Caco-2 (cell line): Measurements from ENCODE around the gene RSPO4. TPM values are rescaled to one million over a fixed set of nuclear protein-coding genes. Genes with fewer than 3 reads are reported as not detected.

Experiments
- BruUV-seq: library from RNA; stranded (reverse); fragments of 400-500 nt; replicated peaks from 2 replicates; lab custom pipeline; 2021; lab: Mats Ljungman, UMichigan
- CTCF ChIA-PET: fragments of 300-600 bp; sonication (Branson Sonifier 250); formaldehyde crosslinking; loops from one replicate; lab custom pipeline; 2022; ENCODE audit warnings: antibody characterized with exemption; lab: Charles Lee
- POLR2A ChIA-PET: fragments of 300-600 bp; sonication (Branson Sonifier 250); formaldehyde crosslinking; loops from one replicate; lab custom pipeline; 2022; ENCODE audit warnings: antibody characterized with exemption; lab: Charles Lee
- DNase-seq, 2 experiments: peaks; one replicate each; pipeline versions ENCODE4 v3.0.0 to v3.0.0-alpha.2; 2020 to 2022
- H3K27me3 ChIP-seq: replicated peaks from 2 replicates; pipeline ENCODE4 v1.6.0; 2011; ENCODE audit warnings: low read length; ENCODE audit not compliant: control insufficient read depth, insufficient read depth
- H3K36me3 ChIP-seq: 2 replicates; pipeline ENCODE4 v1.5.1; 2011; ENCODE audit warnings: low read length; ENCODE audit not compliant: control insufficient read depth, insufficient read depth
- H3K4me1 ChIP-seq: fragments of 250-450 bp; sonication (Bioruptor Pico); 2 replicates; pipeline ENCODE4 v1.5.1; 2020; ENCODE audit warnings: mild to moderate bottlenecking
- H3K4me3 ChIP-seq: 2 replicates; pipeline ENCODE4 v1.5.1; 2011; ENCODE audit warnings: low read depth, mild to moderate bottlenecking, control low read depth, low read length
- H3K9me3 ChIP-seq: fragments of 250-450 bp; sonication (Bioruptor Pico); 2 replicates; pipeline ENCODE4 v1.5.1; 2020; ENCODE audit warnings: mild to moderate bottlenecking, moderate library complexity
- H3K27ac Mint-ChIP-seq: one replicate; pipeline ENCODE4 v1.8.0; 2022; ENCODE audit warnings: mixed read lengths; ENCODE audit not compliant: unreplicated experiment
- H3K27me3 Mint-ChIP-seq: one replicate; pipeline ENCODE4 v1.8.0; 2022; ENCODE audit warnings: mixed read lengths; ENCODE audit not compliant: insufficient read depth, unreplicated experiment
- H3K36me3 Mint-ChIP-seq: one replicate; pipeline ENCODE4 v1.8.0; 2022; ENCODE audit warnings: mild to moderate bottlenecking, mixed read lengths; ENCODE audit not compliant: insufficient read depth, unreplicated experiment
- H3K4me1 Mint-ChIP-seq: one replicate; pipeline ENCODE4 v1.8.0; 2022; ENCODE audit warnings: low read depth, mixed read lengths; ENCODE audit not compliant: unreplicated experiment
- H3K4me3 Mint-ChIP-seq: one replicate; pipeline ENCODE4 v1.8.0; 2022; ENCODE audit warnings: mild to moderate bottlenecking, moderate library complexity, mixed read lengths; ENCODE audit not compliant: unreplicated experiment
- H3K9me3 Mint-ChIP-seq: one replicate; pipeline ENCODE4 v1.8.0; 2022; ENCODE audit warnings: mixed read lengths; ENCODE audit not compliant: unreplicated experiment
- intact Hi-C: fragments of 100-400 bp; cut with micrococcal nuclease; formaldehyde crosslinking; loops from one replicate; pipeline ENCODE4 v1.10.0; 2022; ENCODE audit not compliant: unreplicated experiment
- total RNA-seq: library from RNA; stranded (reverse); gene quantifications from 2 replicates; pipeline ENCODE4 v1.2.3, GENCODE V29; 2022
- TF ChIP-seq, protein P1 (sequence below), 2 experiments: fragments of 200-600 bp in 1 of 2; IDR thresholded peaks; 1 replicate in 1 of 2; 2 replicates in 1 of 2; pipeline versions ENCODE4 v1.5.1 to v1.8.0; 2011 to 2022; ENCODE audit warnings: antibody characterized with exemption in 1 of 2, control low read depth in 1 of 2, inconsistent platforms in 1 of 2, low read depth in 1 of 2, low read length in 1 of 2, mild to moderate bottlenecking in 1 of 2, moderate library complexity in 1 of 2; ENCODE audit not compliant: insufficient read depth in 1 of 2, severe bottlenecking in 1 of 2, unreplicated experiment in 1 of 2

The RSPO4 gene
- total RNA-seq, 1 experiment from 2014 or later, result 0.41 TPM

DNA sequence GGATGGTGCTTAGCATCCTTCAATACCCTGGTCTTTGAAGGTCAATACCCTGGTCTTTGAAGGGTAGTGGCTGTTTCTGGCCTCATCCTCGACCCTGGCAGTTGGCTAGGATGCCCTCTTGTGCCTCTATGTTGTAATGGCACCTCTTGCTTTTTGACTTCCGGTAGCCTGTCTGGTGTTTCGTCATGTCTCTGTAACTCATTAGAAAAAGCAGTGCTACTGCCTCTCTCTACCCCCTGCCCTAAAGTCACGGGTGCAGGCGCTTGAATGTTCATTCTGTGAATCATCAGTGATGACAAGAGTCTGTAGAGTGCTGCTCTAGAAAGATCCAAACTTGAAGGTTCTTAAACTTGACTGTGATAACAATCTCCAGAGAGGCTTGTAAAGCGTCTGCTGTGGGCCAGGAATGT lies 28.3 kb downstream of the RSPO4 start:
- H3K4me1 Mint-ChIP-seq, result no peaks in the 10 kb centered on the region
- H3K36me3 Mint-ChIP-seq, result no peaks in the 10 kb centered on the region
- Histone ChIP-seq H3K36me3 (no peaks in the 10 kb centered on the region), H3K4me3 (no peak overlapping the region), H3K4me1 (no peaks in the 10 kb centered on the region), H3K27me3 (no peaks in the 10 kb centered on the region), H3K9me3 (no peaks in the 10 kb centered on the region)
- peaks cover 13% of the 10 kb centered on the region for H3K27me3 Mint-ChIP-seq
- DNase-seq, result peak; percentile 43 to 51
- TF ChIP-seq, protein P1, sequence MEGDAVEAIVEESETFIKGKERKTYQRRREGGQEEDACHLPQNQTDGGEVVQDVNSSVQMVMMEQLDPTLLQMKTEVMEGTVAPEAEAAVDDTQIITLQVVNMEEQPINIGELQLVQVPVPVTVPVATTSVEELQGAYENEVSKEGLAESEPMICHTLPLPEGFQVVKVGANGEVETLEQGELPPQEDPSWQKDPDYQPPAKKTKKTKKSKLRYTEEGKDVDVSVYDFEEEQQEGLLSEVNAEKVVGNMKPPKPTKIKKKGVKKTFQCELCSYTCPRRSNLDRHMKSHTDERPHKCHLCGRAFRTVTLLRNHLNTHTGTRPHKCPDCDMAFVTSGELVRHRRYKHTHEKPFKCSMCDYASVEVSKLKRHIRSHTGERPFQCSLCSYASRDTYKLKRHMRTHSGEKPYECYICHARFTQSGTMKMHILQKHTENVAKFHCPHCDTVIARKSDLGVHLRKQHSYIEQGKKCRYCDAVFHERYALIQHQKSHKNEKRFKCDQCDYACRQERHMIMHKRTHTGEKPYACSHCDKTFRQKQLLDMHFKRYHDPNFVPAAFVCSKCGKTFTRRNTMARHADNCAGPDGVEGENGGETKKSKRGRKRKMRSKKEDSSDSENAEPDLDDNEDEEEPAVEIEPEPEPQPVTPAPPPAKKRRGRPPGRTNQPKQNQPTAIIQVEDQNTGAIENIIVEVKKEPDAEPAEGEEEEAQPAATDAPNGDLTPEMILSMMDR (IDR thresholded peaks at IDR 0.05; ENCODE audit: insufficient read depth in 1 of 2, low read depth in 1 of 2, low read length in 1 of 2, severe bottlenecking in 1 of 2, unreplicated experiment in 1 of 2), result peak; percentile 31 to 33
- no peaks in the 10 kb centered on the region for H3K9me3 Mint-ChIP-seq
- no peak overlapping the region for H3K27ac Mint-ChIP-seq
- ChIA-PET CTCF (no interaction called here), POLR2A (no interaction called here)
- intact Hi-C loops, result loop anchor here (5.0 kb wide), 1 partner anchor 156 kb away; no protein-coding TSS in a partner anchor
- no peak overlapping the region for H3K4me3 Mint-ChIP-seq
- no TSS peak for BruUV-seq

DNA sequence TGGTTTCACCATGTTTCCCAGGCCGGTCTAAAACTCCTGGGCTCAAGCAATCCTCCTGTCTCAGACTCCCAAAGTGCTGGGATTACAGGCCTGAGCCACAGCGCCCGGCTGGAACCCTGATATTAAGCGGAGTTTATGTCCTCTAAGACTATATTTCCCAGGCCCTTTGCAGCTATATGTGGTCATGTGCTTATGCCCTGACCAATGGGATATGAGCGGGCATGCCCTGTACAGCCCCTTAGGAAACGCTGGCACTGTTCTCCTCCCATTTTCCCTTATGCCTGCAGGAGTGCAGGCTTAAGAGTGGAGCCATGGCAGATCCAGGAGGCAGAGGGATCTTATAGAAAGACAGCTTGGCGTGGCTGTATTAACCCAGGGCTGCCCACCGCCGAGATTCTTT lies 29.9 kb downstream of the RSPO4 start:
- no peaks in the 10 kb centered on the region for H3K4me1 ChIP-seq
- no peaks in the 10 kb centered on the region for H3K36me3 Mint-ChIP-seq
- no peak overlapping the region for H3K4me3 ChIP-seq
- DNase-seq, result no peak
- H3K27me3 ChIP-seq, result no peaks in the 10 kb centered on the region
- H3K27me3 Mint-ChIP-seq, result peaks cover 13% of the 10 kb centered on the region
- no peaks in the 10 kb centered on the region for H3K9me3 Mint-ChIP-seq
- ChIA-PET CTCF (interaction anchor here (0.6 kb wide), 1 partner anchor 15 kb away, joined by 3 read pairs; no protein-coding TSS in a partner anchor), POLR2A (no interaction called here)
- no peak overlapping the region for H3K27ac Mint-ChIP-seq
- no peak overlapping the region for H3K4me3 Mint-ChIP-seq
- intact Hi-C loops, result loop anchor here (5.0 kb wide), 1 partner anchor 155 kb away; no protein-coding TSS in a partner anchor
- no peaks in the 10 kb centered on the region for H3K4me1 Mint-ChIP-seq
- no TSS peak for BruUV-seq
- no peaks in the 10 kb centered on the region for H3K9me3 ChIP-seq
- TF ChIP-seq, protein P1 (IDR thresholded peaks at IDR 0.05; ENCODE audit: insufficient read depth in 1 of 2, low read depth in 1 of 2, low read length in 1 of 2, severe bottlenecking in 1 of 2, unreplicated experiment in 1 of 2), result no peak
- no peaks in the 10 kb centered on the region for H3K36me3 ChIP-seq

DNA sequence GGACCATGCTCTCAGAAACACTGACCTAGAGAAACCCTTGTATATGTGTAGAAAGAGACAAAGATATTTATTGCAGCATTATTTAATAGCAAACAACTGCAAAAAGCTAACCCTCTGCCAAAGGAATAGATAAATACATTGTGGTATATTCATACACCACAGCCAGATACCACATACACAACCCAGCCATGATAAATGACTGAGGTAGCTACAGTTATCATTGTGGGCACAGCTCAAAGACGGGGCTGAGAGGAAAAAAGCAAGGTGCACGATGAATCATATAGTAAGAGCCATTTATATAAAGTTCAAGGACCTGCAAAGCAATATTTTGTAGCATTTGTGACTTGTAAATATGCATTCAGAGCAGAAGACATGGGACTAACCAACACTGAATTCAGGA lies 30.8 kb downstream of the RSPO4 start:
- Mint-ChIP-seq H3K4me3 (no peak overlapping the region), H3K9me3 (no peaks in the 10 kb centered on the region), H3K36me3 (no peaks in the 10 kb centered on the region), H3K27me3 (peaks cover 13% of the 10 kb centered on the region), H3K4me1 (no peaks in the 10 kb centered on the region), H3K27ac (no peak overlapping the region)
- ChIA-PET CTCF (interaction anchor here (0.6 kb wide), 1 partner anchor 153 kb away, joined by 4 read pairs; no protein-coding TSS in a partner anchor), POLR2A (interaction anchor here (0.6 kb wide), 1 partner anchor 14 kb away, joined by 3 read pairs; no protein-coding TSS in a partner anchor)
- no peaks in the 10 kb centered on the region for H3K27me3 ChIP-seq
- intact Hi-C loops, result loop anchor here (5.0 kb wide), 1 partner anchor 154 kb away; no protein-coding TSS in a partner anchor
- H3K4me3 ChIP-seq, result no peak overlapping the region
- no peaks in the 10 kb centered on the region for H3K36me3 ChIP-seq
- no peak for DNase-seq
- no TSS peak for BruUV-seq
- no peaks in the 10 kb centered on the region for H3K4me1 ChIP-seq
- TF ChIP-seq, protein P1 (IDR thresholded peaks at IDR 0.05; ENCODE audit: insufficient read depth in 1 of 2, low read depth in 1 of 2, low read length in 1 of 2, severe bottlenecking in 1 of 2, unreplicated experiment in 1 of 2), result no peak
- no peaks in the 10 kb centered on the region for H3K9me3 ChIP-seq
